Measurements from ENCODE around the gene BCAR3.
"Not testable (repeated sequence)": the region's sequence is repeated elsewhere in the genome, so short reads cannot be mapped to it uniquely, and the experiment has no call there.

The BCAR3 gene

DNA sequence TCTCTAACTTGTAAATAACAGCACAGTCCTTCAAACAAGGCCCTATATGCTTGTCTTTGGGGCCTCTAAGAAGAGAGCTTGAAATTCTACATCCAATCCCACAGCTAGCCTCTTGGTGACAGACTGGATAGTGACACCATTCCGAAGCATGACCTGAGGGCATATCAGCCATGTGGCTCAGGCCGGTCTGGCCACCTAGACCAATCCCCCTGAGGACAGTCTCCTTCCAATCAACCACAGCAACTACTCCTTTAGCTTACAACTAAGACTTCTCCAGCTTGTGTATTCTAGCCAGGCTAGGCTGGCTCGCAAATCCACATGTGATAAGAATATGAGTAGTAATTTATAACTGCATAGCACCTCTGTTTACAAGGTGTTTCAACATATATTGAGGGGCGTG lies 14.0 kb downstream of the BCAR3 start:
- no peak for DNase-seq

DNA sequence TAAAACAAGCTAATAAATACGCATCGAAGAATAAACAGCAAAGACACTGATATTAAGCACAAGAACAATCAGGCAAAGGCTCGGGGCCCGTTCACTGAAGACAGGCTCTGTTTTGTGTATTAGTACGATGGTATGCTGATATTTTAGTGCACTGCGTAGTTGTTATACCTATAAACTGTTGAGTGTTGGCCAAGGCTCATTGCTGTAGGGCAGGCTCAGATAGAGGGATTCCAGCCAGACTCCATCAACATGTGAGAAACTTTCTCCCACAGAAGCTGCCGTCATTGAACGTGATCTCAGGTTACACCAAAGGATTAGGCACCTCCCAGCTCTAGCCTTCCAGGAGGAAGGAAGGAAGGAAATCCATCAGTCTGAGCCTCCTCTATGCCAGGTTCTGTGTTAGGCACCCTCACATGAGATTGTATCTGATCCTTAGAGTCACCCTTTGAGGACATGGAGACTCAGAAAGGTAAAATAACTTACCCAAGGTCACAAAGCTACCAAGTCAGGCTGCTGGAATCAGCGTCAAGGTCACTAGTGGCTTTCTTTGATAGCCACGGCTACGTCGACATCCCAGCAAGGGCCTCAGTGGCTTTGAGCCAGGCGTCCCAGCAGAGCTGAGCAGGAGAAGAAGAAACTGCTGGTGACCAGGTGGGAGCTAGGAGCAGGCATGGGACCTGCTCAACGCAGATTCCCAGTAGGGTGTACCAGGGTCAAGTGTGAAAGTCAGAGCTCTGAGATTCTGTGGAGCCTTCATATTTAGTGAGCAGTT lies 14.8 kb downstream of the BCAR3 start:
- DNase-seq = no peak

DNA sequence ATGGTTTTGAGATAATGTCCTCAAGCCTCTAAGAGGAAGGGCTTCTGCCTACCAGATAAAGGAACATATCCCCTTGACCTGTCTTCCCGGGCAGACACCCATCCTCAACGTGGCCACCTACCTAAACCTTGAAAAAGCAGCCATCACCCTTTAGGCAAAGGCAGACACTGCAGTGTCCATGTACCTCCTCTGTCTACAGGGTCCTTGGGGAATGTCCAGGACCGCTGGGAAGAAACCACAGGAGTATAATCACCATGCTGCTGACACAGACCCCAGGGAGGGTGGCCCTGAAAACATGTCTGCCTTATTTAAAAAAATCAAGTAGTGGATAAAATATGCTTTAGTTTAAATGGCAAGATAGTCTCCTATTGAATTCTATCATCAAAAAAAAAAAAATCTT lies 16.6 kb downstream of the BCAR3 start:
- DNase-seq = no peak

DNA sequence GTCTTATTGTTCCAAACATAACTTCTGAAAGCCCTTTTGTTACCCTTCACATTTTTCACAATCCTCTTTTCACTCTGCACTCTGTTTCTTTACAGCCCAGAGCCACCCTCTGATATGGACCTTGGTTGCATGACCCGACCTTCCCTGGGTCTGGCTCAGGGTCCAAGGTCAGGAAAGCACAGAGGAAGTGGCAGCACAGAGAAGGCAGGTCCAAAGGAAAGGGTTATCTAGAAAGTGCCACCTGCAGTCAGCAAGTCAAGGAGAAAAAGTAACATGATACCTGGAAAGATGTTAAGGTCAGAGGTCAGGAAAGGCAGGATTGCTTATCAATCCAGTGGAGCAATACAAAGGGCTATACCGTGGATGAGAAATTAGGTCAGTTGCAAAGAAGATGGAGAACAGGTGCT lies 18.4 kb downstream of the BCAR3 start:
- DNase-seq = no peak

DNA sequence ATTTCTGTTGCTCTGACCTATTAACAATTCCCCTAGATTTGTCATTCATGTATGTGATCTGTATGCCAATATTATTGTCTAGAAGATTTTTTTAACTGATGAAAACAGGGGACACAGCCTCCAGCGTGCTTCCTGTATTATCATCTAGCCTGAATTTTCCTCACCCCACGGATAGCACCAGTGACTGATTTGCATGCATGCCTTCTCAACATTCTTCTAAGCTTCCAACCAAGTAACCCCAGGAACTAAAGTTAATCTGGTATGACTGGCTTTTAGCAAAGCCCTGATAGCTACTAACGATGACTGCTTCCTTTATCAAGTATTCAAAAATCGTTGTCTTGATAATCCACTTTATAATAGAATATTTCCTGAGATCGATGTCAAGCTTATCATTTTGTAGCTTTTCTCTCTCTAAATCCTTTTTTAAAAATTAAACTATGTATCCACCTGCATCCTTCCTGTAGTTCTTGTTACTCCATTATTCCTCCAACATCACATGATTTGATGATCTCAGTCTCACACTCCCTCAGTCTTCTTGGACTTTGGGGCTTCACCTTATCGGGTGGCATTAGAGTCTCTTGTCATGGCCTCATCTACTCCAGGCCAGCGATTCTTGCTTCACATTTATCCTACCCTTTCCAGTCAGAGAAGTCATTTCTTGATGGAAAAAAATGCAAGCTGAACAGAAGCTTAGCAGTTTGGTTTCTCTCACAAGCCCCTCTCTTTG lies 19.0 kb downstream of the BCAR3 start:
- DNase-seq = no peak

DNA sequence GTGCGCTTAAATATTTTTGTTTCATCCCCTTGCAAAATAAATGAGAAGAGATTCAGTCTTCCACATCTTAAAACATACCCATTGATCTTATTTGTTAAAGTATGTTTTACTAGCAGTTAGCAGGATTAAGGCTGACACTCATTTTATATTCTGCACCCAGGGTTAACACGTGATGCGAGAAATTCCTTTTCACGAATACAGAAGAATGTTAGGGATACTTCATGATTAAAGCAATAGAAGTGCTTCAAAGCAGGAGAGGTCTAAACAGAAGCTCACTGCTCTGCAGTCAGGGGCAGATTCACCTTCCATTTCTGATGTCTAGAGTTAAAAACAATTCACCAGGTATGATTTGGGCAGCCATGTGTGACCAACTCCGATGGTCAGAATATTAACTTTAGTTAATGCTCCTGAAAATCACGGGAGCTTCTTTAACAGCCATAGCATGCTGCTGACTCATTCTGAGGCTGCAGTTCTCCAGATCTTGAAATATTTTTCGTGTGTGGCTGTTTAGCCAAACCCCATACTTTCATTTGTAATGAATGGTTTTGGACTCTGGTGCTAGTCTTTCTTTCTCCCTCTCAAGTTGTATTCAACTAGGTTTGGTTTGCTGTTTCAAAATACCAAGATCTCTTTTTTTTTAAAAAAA lies 19.7 kb downstream of the BCAR3 start:
- DNase-seq = no peak

DNA sequence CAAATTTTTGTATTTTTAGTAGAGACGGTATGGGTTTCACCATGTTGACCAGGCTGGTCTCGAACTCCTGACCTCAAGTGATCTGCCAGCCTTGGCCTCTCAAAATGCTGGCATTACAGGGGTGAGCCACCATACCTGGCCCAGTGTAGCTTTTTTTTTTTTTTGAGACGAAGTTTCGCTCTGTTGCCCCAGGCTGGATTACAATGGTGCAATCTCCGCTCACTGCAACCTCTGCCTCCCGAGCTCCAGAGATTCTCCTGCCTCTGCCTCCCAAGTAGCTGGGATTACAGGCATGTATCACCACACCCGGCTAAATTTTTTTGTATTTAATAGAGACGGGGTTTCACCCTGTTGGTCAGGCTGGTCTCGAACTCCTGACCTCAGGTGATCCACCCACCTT lies 20.3 kb downstream of the BCAR3 start:
- DNase-seq = not testable (repeated sequence)

DNA sequence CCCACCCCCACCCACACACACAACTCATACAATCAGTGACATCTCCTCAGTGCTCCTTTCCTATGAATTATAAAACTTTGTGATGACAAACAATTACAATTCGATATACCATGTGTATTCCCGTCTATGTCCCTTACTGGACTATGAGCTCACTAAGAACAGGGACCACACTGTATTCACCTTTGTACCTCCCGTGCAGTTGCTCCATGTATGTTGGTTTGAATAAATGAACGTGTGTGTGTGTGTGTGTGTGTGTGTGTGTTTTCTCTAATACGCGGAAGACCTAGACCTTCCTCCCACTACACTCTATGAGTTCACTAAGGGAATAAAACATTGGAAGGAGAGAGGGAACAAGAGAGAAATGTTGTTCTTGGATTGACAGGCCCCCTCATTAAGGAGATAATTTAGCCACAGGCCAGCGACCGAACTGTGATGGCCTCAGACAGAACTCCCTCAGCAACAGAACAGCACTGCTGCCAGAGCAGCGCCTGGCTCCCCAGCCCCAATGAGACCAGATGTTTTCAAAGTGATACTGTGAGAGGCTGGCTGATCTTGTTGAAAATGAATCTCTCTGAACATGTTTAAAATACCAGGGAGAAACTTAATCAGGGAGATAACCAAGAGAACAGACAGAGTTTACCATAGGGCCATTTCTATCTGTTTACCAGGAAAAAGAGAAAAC lies 21.7 kb downstream of the BCAR3 start:
- DNase-seq = no peak

DNA sequence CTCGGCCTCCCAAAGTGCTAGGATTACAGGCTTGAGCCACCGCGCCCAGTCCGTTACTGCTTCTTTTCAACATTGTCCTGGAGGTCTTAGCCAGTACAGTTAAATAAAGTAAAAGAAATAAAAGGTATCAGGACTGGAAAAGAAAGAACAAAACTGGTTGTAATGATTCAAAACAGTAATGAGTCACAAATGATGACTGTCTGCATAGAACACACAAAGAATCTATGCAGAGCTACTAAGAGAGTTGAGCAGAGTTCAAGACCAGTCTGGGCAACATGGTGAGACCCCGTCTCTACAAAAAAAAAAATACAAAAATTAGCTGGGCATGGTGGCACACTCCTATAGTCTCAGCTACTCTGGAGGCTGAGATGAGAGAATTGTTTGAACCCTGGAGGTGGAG lies 23.4 kb downstream of the BCAR3 start:
- no peak for DNase-seq

DNA sequence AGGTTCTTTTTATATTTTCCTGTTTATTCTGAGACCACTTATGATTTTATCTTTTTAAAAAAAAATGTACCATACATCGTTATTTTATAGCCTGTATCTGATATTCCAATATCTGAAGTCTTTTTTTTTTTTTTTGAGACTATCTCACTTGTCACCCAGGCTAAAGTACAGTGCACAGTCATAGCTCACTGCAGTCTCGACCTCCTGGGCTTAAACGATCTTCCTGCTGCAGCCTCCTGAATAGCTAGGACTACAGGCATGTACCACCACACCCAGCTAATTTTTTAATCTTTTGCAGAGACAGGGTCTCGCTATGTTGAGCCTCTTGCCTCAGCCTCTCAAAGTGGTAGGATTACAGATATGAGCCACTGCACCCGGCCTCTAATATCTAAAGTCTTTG lies 25.1 kb downstream of the BCAR3 start:
- no peak for DNase-seq

DNA sequence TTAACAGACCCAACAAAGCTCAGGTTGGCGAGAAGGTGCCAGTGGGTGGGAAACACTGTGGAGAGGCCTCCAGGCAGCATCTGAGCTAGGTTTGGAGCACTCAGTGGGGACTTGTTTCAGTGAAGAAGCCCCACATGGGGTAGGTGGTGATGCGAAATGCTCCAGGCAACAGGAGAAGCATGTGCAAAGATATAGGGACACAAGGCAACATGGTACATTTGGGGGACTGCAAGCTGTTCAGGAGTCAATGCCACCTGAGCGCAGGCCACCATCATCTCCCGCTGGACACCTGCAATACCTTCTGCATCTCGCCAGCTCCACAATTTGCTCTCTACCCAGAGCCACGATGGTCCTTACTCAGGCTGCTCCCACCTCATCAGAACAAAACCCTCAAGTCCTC lies 28.0 kb downstream of the BCAR3 start:
- DNase-seq = no peak

DNA sequence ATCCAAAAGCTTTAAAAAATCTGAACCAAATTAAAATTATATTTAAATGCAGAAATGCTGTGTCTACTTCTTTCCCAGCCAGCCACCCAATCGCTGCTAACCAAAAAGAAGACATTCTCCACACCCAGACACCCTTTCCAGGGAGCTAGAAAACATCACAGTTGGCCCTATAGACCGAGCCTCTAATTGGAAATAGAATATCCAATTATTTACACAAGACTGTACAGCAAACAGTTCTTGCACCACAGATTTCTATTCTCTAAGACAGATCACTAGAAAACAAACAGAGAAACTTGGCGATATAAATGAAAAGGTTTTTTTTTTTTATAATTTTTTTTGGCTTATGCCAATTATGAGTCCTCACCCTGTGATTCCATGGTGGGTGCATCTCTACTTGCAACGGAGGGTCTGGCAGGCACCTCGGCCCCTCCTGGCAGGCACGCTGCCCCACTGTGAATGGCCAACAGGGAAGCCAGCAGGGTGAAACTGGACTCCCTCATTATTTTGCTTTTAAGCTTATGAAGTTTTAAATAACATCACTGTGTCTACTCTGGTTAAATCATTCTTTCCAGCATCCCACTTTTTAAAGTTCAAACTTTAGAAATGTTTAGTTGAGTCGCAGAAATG lies 29.2 kb downstream of the BCAR3 start:
- DNase-seq = peak; percentile 57

DNA sequence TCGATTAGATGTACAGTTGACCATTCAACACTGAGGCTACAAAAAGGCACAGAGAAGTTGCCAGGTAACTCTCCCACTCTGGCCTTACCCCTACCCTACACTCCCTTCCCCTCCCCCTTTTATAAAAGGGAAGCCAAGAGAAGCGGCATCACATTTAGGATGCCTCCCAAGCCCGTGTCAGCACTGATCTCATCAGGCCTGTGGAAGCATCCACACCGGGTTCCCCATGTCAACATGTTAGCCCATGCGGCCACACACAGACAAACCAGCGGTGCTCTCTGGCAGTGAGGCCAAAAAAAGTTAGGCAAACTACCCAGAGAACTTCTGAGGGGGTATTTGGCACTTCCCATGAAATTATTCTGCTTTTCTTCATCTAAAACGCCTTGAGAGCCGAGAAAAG lies 29.9 kb downstream of the BCAR3 start:
- DNase-seq = no peak

DNA sequence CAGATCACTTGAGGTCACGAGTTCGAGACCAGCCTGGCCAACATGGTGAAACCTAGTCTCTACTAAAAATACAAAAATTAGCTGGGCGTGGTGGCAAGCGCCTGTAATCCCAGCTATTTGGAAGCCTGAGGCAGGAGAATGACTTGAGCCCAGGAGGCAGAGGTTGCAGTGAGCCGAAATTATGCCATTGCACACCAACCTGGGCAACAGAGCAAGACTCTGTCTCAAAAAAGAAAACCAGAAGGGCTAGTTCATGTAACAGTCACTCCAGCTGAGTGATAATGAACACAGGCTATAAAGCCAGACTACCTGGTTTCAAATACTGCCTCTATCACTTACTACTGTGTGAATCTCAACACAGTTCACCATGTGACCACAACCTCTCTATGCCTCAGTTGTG lies 31.5 kb downstream of the BCAR3 start:
- DNase-seq = not testable (repeated sequence)

DNA sequence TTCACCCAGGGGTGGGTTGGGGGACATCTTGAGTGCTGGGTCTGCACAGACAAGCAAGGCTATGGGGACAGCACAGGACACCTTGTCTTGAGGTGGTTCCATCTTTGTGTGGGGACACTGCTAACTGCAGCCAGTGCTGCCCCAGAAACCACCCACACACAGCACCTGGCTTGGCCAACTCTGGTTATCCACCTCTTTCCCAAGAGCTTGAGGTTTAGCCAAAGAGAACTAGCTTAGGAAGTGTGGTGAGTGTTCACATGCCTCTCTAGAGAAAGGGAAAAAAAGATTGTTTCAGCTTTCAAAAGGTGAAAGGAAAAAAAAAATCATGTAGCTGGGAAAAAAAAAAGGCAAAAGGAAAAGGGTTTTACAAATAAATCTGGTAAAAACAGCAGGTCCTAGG lies 32.4 kb downstream of the BCAR3 start:
- no peak for DNase-seq

DNA sequence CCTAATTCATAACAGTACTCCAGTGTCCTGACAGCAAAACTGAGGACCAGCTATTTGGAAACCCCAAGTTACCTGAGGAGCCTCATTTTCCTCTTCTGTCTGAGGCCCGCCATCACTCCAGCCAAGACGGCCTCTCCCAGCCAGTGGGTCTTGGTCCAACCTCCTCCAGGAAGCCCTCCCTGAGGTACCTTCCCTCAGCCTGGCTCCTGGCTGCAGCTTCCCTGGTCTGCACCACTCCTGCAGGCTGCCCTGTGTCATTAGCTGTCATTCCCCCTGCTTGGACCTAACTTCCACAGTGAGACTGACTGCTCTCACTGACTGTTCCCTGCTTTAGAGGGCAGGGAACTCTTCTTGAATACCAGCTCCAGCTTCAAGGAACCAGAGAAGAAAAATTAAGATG lies 33.0 kb downstream of the BCAR3 start:
- DNase-seq = no peak

DNA sequence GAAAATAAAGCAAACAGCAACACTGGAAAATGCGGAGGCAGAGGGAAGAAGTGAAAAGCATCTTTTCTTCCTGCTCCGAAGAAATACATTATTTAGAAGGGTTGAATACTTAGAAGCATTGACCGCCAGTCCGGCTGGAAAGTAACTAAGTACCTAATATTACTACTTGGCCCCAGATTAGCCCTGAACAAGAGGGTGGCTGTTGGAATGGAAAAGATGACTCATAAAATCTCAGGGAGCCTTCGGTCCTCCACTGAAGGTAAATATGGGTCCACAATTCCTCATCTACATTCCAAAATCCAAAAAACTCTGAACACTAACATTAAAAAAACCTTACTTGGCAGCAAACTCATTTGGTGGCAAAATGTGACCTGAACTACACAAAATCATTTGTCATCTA lies 40.1 kb downstream of the BCAR3 start:
- no peak for DNase-seq

DNA sequence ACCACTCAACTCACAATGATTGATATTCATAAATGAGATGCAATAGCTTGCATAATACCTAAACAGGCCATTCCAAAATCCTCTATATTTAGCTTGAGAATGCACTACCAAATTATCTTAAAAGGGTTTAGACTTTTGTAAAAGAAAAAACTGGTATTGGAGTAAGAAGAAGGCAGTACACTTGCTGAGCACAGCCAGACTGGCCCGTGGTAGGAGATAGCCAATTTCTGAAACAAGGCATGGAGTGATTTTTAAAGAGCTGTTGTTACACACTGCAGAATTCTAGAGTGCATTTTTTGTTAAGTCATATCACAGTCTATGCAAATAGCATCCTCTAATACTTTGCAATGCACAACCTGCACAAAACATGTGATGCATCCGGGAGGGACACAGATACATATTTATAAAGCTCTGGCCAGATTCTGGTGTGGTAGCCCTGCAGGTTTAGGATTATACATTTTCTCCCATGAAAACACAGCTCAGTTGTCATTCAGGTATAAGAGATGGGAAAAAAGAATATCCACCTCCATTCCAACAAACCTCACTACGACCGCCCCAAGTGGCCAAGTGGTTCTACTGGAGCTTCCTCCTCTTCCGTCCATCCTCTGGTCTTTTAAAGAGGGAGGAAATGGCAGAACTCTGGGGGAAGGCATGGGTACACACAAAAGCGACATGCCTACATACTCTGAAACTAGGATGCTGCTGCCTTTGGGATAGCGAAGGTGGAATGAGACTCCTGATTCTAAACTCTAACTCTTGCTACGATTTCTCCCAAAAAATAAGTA lies 40.8 kb downstream of the BCAR3 start:
- no peak for DNase-seq

DNA sequence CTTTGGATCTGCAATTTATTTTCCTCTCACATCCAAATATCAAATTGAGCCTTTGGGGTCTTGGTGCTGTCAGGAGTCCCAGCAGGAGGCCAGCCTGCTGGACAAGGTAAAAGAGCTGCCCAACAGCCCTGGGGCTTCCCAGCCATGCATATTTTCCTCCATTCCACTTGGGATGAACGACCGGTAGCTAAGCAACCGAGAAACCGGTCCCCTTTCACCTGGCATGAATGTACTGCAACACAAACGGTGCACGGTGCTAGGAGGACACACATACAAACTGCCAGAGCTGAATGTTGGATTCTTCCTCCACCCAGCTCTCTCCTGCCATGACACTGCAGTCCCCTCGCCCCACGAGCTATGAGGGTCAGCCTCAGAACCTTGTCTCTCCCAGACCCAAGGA lies 42.7 kb downstream of the BCAR3 start:
- no peak for DNase-seq

DNA sequence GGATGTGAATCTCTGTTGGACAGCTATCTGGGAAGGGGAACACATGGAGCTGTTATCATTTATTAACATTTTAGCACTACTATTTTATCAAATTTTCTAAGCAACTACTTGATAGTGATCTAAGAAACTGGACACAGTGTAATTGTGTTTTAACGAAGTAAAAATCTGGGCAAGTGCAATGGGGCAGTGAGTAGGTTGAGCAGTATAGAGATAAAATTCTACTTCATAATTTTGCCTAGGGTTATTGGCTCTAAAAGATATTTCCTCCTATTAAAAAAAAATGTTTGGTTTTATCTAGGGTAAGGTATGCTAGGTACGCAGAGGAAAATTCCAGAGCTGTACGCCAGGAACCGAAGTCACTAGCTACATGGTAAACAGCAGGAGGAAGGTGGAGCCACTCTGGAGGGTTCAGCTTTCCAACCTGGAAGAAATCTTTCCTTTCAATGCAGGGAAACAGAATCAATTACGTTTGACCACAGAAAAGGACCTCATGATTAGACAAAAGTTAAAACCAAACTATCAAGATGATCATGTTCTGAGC lies 43.3 kb downstream of the BCAR3 start:
- DNase-seq = no peak

DNA sequence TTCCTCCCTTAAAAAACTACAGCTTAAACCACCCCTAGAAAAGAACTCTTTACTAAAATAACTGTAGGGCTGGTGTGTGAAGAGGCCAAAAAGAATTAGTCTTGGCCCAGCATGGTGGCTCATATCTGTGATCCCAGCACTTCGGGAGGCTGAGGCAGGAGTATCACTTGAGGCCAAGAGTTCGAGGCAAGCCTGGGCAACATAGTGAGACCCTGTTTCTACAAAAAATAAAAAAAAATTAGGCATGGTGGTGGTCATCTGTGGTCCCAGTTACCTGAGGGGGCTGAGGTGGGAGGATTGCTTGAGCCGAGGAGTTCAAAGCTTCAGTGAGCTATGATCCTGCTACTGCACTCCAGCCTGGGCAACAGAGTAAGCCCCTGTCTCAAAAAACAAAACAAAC lies 44.9 kb downstream of the BCAR3 start:
- DNase-seq = no peak

All from NCI-H69 (cell line).